ENCODE results near the gene MATN1.

Gene MATN1

GRCh38 chr1:30724655-30725421, 1.5 kb upstream of the MATN1 start:
- no peak overlapping the region for H3K4me3 ChIP-seq (ENCODE audit: low read length)
- TF ChIP-seq CTCF (conservative IDR thresholded peaks at IDR 0.05; ENCODE audit: low read depth, low read length), result no peak
- no peak for DNase-seq (ENCODE audit: low read depth)

- no peak for DNase-seq (ENCODE audit: low read depth)
- peak; percentile 34 for TF ChIP-seq CTCF (conservative IDR thresholded peaks at IDR 0.05; ENCODE audit: low read depth, low read length)
- no peak overlapping the region for H3K4me3 ChIP-seq (ENCODE audit: low read length)
These were observed 790 bp upstream of the MATN1 start for GRCh38 chr1:30724175-30724574.

- no peak overlapping the region for H3K4me3 ChIP-seq (ENCODE audit: low read length)
- no peak for DNase-seq (ENCODE audit: low read depth)
- TF ChIP-seq CTCF (conservative IDR thresholded peaks at IDR 0.05; ENCODE audit: low read depth, low read length), result peak; percentile 9
These were observed 1.4 kb downstream of the MATN1 start for GRCh38 chr1:30721812-30722537.

- DNase-seq (ENCODE audit: low read depth), result no peak
- H3K4me3 ChIP-seq (ENCODE audit: low read length), result no peak overlapping the region
- no peak for TF ChIP-seq CTCF (conservative IDR thresholded peaks at IDR 0.05; ENCODE audit: low read depth, low read length)
These were observed 2.0 kb downstream of the MATN1 start for GRCh38 chr1:30721341-30721793.

- H3K4me3 ChIP-seq (ENCODE audit: low read length), result no peak overlapping the region
- TF ChIP-seq CTCF (conservative IDR thresholded peaks at IDR 0.05; ENCODE audit: low read depth, low read length), result no peak
- no peak for DNase-seq (ENCODE audit: low read depth)
These were observed 2.8 kb downstream of the MATN1 start for GRCh38 chr1:30720271-30721223.

GRCh38 chr1:30719406-30720270, 3.7 kb downstream of the MATN1 start:
- TF ChIP-seq CTCF (conservative IDR thresholded peaks at IDR 0.05; ENCODE audit: low read depth, low read length), result no peak
- no peak for DNase-seq (ENCODE audit: low read depth)
- H3K4me3 ChIP-seq (ENCODE audit: low read length), result no peak overlapping the region
